ENCODE data around the gene GCM1. TPM values are rescaled to one million over a fixed set of nuclear protein-coding genes. Genes with fewer than 3 reads are reported as not detected.

Gene GCM1
- total and polyA plus RNA-seq, 8 donors = 0.05 TPM; not detected in 7

DNA sequence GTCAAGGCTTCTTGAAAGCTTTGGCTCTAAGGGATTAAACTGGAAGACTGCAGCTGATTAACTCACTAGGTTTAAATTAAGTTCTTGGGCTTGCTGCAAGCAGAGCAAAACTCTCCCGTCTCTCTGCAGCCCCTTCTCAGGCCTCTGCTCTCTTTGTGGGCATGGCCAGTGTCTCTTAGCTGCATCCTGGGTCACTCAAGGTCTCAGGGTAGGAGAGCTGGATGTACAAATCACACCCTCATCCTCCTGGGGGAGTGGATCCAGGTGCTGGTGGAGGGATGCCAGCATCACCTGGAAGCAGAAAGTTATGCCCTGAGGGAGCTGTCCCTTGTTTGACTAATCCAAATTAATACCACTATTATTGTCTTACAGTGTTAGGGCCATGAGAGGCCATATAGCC, 35.8 kb downstream of the GCM1 start:
- WGBS, 5 donors = 11 to 33% (median 26%) methylated on average over 1 of the region's 1 CpG
- H3K4me3 ChIP-seq = no peak overlapping the region
- H3K27me3 ChIP-seq = no peaks in the 10 kb centered on the region
- H3K36me3 ChIP-seq = no peaks in the 10 kb centered on the region
- H3K27ac ChIP-seq = peak overlapping the region; percentile 61 to 81 (median 71)
- no peak for TF ChIP-seq POLR2AphosphoS5 (IDR thresholded peaks at IDR 0.05)
- intact Hi-C loops (cut with DNase I; ENCODE audit: low total_unique reads) = no loop called here
- H3K4me1 ChIP-seq = peaks cover 0 to 34% (median 23%) of the 10 kb centered on the region in 4 donors
- peak; percentile 16 to 43 for DNase-seq
- no peaks in the 10 kb centered on the region for H3K9me3 ChIP-seq

DNA sequence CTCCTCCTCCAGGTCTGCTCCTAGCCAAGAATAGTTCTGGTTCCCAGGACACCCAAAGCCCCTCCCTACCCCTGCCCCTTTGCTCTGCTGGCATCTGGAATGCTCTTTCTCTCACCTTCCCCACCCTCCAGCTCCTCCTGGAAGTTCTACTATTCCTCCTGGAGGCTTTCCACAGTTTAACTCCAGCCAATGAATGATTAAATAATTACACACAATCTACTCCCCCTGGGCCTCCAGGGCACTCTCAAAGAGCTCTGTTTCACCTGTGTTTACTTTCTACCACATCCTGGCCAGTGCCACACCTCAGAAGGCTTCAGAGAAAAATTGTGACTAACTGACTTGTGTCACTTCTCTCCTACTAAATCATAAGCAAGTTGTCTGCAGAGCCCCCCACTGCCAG, 36.2 kb downstream of the GCM1 start:
- TF ChIP-seq EP300 (IDR thresholded peaks at IDR 0.05) (no peak), POLR2A (IDR thresholded peaks at IDR 0.05) (no peak), POLR2AphosphoS5 (IDR thresholded peaks at IDR 0.05) (peak in 1 of 3 donors; percentile 62)
- TF ChIP-seq, protein P1, sequence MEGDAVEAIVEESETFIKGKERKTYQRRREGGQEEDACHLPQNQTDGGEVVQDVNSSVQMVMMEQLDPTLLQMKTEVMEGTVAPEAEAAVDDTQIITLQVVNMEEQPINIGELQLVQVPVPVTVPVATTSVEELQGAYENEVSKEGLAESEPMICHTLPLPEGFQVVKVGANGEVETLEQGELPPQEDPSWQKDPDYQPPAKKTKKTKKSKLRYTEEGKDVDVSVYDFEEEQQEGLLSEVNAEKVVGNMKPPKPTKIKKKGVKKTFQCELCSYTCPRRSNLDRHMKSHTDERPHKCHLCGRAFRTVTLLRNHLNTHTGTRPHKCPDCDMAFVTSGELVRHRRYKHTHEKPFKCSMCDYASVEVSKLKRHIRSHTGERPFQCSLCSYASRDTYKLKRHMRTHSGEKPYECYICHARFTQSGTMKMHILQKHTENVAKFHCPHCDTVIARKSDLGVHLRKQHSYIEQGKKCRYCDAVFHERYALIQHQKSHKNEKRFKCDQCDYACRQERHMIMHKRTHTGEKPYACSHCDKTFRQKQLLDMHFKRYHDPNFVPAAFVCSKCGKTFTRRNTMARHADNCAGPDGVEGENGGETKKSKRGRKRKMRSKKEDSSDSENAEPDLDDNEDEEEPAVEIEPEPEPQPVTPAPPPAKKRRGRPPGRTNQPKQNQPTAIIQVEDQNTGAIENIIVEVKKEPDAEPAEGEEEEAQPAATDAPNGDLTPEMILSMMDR (IDR thresholded peaks at IDR 0.05) = no peak
- intact Hi-C loops (cut with DNase I; ENCODE audit: low total_unique reads) = no loop called here
- peak overlapping the region; percentile 61 to 81 (median 71) for H3K27ac ChIP-seq

DNA sequence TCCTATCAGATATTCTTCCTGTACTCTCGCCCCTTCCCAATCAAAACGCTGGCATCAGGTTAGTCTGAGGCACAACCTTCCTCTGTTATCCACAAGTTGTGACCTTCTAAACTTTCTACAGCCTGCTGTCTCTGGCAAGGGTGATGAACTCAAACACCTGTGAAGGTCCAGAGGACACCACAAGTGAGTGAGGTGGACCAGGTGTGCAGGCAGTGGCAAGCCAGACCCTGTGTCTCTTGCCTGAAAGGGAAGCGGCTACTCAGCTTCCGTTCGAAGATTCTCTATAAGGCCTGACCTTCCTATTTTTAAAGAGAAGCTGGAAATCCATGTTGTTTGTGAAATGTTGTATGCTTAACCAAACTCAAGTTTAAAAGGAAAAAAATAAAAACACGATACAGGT, 36.8 kb downstream of the GCM1 start:
- WGBS, 5 donors = 45 to 74% (median 58%) methylated on average over 6 of the region's 6 CpGs
- Histone ChIP-seq H3K4me1 (peaks cover 0 to 34% (median 24%) of the 10 kb centered on the region in 4 donors), H3K27me3 (no peaks in the 10 kb centered on the region), H3K4me3 (no peak overlapping the region), H3K27ac (peak overlapping the region; percentile 14 to 81 (median 67)), H3K36me3 (no peaks in the 10 kb centered on the region), H3K9me3 (no peaks in the 10 kb centered on the region)
- DNase-seq = no peak
- intact Hi-C loops (cut with DNase I; ENCODE audit: low total_unique reads) = no loop called here
- TF ChIP-seq EP300 (IDR thresholded peaks at IDR 0.05) = no peak
- no peak for TF ChIP-seq POLR2A (IDR thresholded peaks at IDR 0.05)
- TF ChIP-seq POLR2AphosphoS5 (IDR thresholded peaks at IDR 0.05) = no peak

More for the DNA sequence above, 36.2 kb downstream of the GCM1 start:
- peaks cover 0 to 34% (median 24%) of the 10 kb centered on the region in 4 donors for H3K4me1 ChIP-seq
- no peaks in the 10 kb centered on the region for H3K27me3 ChIP-seq
- DNase-seq = peak; percentile 70 to 86
- no peak overlapping the region for H3K4me3 ChIP-seq
- no peaks in the 10 kb centered on the region for H3K36me3 ChIP-seq
- H3K9me3 ChIP-seq = no peaks in the 10 kb centered on the region

DNA sequence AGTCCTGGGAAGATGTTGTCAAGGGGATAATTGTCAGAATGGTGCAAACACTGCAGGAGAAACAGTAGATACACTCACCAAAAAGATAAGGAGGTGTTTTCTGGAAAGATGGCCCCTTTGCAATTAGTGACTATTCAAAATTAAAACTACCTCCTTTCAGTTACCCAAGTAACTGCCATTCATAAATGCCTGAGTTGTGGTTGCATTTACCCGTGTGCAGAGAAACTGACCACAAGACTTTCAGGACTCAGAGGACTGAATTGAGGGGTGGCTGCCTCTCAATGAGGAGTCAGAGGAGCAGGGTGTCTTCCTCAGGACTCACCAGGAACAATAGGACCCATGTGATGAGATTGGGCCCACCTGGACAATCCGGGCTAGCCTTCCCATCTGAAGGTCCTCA, 39.0 kb downstream of the GCM1 start:
- no peaks in the 10 kb centered on the region for H3K9me3 ChIP-seq
- 81 to 90% (median 87%) methylated on average over 2 of the region's 2 CpGs for WGBS, 5 donors
- H3K27me3 ChIP-seq = no peaks in the 10 kb centered on the region
- no peak overlapping the region for H3K4me3 ChIP-seq
- intact Hi-C loops (cut with DNase I; ENCODE audit: low total_unique reads) = no loop called here
- H3K27ac ChIP-seq = no peak overlapping the region
- peaks cover 0 to 34% (median 24%) of the 10 kb centered on the region in 4 donors for H3K4me1 ChIP-seq
- H3K36me3 ChIP-seq = no peaks in the 10 kb centered on the region
- no peak for DNase-seq
- no peak for TF ChIP-seq POLR2A (IDR thresholded peaks at IDR 0.05)
- TF ChIP-seq EP300 (IDR thresholded peaks at IDR 0.05) = no peak
- no peak for TF ChIP-seq POLR2AphosphoS5 (IDR thresholded peaks at IDR 0.05)
- TF ChIP-seq, protein P1 (IDR thresholded peaks at IDR 0.05) = no peak

DNA sequence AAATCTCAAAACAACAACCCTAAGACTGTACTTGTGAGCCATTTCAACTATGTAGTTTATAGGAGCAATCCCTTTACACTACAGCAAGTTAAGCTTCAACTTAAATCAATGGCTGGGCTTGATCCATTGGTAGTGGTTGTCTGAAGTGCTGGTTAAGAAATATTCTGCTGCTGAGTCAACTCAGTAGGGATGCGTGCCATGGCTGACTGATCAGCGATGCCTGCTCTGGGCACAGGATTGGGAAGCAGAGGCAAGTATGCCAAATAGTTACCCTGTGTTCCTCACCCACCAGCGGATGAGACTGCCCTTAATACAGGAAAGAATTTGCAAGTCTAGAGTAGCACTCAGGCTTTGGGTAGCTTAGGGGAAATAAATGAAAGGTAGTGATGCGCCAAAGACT, 41.5 kb downstream of the GCM1 start:
- WGBS, 5 donors = 87 to 100% (median 97%) methylated on average over 4 of the region's 4 CpGs
- no peak overlapping the region for H3K4me3 ChIP-seq
- H3K9me3 ChIP-seq = no peaks in the 10 kb centered on the region
- peaks cover 7 to 14% (median 11%) of the 10 kb centered on the region in 4 donors for H3K36me3 ChIP-seq
- peaks cover 0 to 16% (median 5%) of the 10 kb centered on the region in 4 donors for H3K4me1 ChIP-seq
- peak overlapping the region in 1 of 5 donors; percentile 23 for H3K27ac ChIP-seq
- TF ChIP-seq, protein P1 (IDR thresholded peaks at IDR 0.05) = no peak
- TF ChIP-seq POLR2AphosphoS5 (IDR thresholded peaks at IDR 0.05) = no peak
- TF ChIP-seq EP300 (IDR thresholded peaks at IDR 0.05) = no peak
- TF ChIP-seq POLR2A (IDR thresholded peaks at IDR 0.05) = no peak
- intact Hi-C loops (cut with DNase I; ENCODE audit: low total_unique reads) = no loop called here
- no peak for DNase-seq
- H3K27me3 ChIP-seq = no peaks in the 10 kb centered on the region

Data from stomach (tissue), 9 donors.